GM08714 (cell line): ENCODE measurements around the gene ANKRD23.

Experiments
- H3K4me3 ChIP-seq: fragments of 200-500 bp; sonication (Bioruptor generic); 2 replicates; pipeline ENCODE4 v1.5.1; 2014; ENCODE audit warnings: mild to moderate bottlenecking, low read length, inconsistent platforms
- ZNF274 ChIP-seq: IDR thresholded peaks from 2 replicates; pipeline ENCODE4 v1.6.1; 2012; ENCODE audit warnings: mild to moderate bottlenecking, low read depth, low read length

The ANKRD23 gene

DNA sequence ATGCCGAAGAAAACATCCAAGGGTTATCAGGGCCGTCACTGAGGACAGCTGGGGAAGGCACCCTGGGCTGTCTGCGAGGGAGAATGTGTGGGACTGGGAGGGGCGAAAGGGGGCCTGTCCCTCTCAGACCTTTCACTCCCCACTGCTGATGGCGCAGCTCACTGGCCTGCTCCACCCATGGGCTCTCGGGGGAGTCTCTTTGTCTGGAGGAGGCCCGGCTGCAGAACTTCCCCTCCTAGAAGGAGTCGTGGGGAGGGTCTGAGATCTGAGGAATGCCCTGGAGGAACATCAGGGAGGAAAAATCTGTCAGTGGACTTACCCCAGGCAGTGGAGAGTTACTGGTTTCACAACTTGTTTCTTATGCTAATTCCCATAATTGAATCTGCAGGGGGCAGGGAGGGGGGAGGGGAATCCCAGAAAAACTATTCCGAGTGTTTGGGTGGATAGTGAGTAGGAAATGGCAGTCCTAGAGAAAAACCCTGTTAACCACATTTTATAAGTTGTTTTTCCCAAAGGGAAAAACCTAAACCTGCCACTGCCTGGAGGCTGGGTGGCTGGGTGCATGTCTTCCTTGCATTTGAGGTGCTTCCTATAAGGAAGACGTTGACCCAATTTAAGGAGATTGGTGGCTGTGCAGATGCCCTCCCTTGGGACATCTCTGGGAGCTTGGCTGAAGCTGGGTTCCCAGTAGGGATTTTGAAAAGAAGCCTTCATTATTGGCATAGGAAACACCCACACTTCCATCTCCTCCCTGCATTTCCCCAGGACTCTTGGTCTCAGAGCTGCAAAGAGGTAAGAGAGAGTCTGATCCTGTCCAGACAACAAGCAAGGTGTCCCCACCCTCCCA, 37.8 kb upstream of the ANKRD23 start:
- no peak overlapping the region for H3K4me3 ChIP-seq

DNA sequence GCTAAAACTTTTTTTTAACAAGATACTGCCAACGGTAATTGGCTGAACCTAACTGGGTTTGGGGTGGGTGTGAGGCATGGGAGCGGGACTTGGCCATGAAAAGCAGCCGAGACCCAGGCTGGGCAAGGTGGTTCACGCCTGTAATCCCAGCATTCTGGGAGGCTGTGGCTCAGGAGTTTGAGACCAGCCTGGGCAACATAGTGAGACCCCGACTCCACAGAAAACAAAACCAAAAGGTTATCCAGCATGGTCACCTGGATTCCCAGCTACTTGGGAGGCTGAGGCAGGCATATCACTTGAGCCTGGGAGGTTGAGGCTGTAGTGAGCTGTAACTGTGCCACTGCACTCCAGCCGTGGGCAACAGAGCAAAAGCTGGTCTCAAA, 37.1 kb upstream of the ANKRD23 start:
- H3K4me3 ChIP-seq = no peak overlapping the region
- no peak for TF ChIP-seq ZNF274

More for the DNA sequence above, 37.8 kb upstream of the ANKRD23 start:
- no peak for TF ChIP-seq ZNF274

DNA sequence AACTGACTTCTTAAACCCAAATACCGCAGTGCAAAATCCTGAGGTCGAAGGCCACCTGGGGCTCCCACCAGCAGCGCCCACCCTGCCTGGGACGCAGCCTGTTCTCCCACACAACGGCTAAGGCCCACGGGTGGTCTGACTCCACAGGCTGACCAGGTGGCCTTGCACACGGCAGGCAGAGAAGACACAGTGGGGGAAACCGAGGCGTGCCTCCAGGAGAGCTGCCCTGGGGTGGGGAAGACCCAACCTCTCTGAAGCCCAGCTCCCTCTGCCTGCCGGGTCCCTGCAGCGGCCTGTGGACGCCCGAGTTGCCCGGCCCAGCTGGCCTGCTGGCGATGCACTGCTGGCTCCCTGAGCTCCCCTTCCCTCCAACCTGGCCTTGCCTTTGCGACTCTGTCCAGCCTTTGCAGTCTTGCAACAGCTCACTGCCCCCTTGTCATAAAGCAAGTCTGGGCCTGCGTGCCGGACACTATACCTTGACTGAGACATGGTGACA, 35.8 kb upstream of the ANKRD23 start:
- H3K4me3 ChIP-seq = no peak overlapping the region
- TF ChIP-seq ZNF274 = no peak

DNA sequence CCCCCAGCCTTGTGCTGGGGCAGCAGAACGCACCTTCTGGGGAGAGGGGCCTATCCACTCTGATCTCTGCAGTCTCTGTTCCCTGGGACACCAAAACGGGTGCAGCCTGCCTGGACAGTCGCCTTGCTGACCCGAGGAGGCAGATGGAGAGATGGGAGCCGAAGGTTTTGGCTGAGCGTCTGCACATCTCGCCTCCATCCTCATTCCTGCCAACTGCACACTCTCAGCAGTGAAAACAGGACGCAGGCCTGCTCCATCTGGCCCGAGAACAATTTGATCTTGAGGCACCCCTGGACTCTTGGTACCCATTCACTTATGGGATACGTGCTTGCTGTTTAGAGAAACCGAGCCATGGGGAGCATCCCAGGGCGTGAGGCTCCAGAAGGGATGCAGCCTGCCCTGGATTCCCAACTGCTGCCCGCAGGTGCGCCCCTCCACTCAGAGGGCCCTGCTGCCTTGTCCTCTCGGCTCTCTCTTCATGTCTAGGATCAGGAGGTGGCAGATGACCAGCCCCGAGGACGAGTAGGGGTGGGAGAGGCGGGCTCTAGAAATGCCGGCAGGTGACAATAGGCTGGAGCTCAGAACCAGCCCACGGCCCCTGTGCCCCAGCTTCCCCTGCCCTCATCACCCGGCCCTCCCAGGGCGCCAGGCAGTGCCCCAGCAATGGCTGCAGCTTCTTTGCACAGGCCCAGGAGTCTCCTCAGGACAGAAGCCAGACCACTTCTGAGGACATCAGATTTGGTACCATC, 35.1 kb upstream of the ANKRD23 start:
- no peak overlapping the region for H3K4me3 ChIP-seq
- TF ChIP-seq ZNF274 = no peak

DNA sequence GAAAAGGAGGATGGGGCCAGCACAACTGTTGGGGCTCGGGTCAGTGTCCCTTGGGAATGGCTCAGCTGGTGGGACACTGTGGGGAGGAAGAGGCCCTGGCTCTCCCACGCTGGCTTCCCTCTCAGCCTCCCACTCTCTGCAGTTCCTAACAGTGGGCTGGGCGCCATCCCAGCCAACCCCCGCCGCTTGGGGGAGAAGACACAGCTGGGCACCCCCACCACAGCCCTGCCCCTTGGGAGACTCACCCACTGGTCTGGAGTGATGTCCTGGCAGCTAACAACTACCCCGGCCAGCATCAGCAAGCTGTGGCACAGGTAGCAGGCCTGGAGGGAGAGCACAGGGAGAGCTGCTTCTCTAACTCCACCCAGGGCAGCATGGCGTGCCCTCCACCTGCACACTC, 34.4 kb upstream of the ANKRD23 start:
- TF ChIP-seq ZNF274 = no peak
- no peak overlapping the region for H3K4me3 ChIP-seq

DNA sequence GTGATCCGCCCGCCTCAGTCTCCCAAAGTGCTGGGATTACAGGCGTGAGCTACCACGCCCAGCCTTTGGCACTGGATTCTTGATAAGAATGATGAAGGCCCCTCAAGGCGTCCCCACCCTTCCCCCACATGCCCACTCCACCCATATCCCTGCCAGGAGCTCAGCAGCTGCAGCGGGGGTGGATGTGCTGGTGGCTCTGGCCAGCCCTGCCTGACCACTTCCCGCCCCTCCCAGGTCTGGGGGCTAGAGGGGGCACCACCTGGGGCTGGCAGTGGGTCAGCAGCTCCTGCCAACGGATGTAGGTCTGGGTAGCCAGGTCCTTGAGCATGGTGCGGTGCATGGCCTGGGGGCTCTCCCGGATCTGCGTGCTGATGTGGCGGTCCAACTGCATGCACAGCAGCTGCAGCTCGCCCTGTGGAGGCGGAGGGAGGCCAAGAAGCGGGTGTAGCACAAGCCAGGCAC, 33.8 kb upstream of the ANKRD23 start:
- H3K4me3 ChIP-seq = no peak overlapping the region
- TF ChIP-seq ZNF274 = no peak

DNA sequence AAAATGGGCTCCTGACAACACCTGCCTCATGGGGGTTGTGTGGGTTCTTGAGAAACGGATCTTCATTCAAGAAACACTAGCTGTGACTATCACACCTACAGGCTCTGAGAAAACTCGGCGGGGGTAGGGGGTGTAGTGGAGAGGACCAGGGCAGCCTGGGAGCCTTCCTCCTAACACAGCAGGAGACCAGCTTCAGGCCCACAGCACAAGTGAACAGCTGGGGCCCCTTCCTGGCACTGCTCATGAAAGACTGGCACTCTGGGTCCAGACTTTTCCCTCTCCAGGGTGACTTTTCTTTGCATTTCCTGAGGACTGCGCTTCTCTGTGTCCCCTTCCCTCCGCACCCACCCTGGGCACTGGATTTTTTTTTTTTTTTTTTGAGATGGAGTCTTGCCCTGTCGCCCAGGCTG, 33.2 kb upstream of the ANKRD23 start:
- TF ChIP-seq ZNF274 = no peak
- no peak overlapping the region for H3K4me3 ChIP-seq

DNA sequence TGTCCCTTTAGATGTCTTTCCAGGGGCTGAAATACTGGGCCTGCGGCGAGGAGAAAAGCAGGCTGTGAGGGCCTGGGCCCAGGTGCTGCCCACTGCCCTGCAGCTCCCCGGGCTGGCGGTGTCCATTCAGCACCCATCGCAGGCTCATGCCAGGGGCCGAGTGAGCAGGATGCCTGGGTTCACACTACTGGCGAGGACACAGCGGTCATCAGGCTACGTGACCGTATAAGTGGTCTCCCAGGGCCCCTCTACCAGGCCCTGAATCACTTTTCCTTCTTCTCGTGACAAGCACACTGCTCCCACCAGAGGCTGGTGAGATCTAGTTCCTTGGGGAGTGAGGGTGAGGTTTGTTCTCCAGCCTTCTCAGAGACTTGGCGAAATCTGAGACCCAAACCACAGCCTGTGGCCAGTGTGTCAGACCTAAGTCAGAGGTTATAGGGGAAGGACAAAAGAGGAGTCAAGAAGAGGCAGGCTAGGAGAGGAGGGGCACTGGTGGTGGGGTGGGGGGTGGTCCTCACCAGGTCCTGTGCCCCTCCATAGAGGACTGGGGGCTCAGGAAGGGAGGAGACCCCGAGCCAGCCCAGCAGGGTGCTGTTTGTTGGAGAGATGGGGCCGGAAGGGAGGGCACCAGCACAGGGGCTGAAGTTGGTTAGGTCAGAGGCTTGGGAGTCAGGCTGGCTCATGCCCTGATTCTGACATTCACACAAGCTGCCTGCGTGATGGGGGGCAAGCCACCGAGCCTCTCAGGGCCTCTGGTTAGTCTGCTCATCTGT, 32.6 kb upstream of the ANKRD23 start:
- no peak overlapping the region for H3K4me3 ChIP-seq
- no peak for TF ChIP-seq ZNF274

DNA sequence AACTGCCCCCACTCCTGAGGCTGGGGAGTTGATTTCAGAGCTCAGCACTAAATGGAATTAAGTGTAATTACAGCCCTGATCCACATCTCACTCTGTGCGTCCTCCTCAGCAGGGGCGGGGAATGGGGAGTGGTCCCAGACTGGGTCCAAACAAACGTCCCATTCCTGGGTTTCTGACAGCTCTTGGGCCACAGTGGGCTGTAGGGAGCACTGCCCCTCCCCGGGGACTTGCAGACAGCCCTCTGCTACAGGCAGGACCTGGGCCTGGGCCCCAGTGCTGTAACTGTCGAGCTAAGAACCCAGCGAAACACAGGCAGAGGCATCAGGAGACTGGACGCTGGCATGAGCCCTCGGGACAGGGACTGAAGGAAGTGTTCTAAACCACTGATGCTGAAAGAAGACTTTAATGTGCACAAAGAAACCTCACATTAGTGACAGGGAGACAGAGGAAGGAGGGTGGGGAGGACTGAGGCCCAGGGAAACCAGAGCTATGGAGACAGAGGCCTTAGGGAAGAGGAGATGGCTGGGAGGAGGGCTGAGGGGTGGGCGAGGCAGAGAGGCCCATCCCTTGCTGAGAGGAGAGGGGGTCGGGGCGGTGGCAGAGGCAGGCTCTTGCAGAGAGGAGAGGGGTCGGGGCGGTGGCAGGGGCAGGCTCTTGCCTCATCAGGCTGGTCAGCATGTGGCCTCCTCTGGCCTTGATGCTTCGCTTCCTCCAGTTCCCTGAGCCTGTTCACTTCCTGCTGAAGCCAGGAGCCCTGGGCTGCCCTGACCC, 31.9 kb upstream of the ANKRD23 start:
- TF ChIP-seq ZNF274 = no peak
- no peak overlapping the region for H3K4me3 ChIP-seq

DNA sequence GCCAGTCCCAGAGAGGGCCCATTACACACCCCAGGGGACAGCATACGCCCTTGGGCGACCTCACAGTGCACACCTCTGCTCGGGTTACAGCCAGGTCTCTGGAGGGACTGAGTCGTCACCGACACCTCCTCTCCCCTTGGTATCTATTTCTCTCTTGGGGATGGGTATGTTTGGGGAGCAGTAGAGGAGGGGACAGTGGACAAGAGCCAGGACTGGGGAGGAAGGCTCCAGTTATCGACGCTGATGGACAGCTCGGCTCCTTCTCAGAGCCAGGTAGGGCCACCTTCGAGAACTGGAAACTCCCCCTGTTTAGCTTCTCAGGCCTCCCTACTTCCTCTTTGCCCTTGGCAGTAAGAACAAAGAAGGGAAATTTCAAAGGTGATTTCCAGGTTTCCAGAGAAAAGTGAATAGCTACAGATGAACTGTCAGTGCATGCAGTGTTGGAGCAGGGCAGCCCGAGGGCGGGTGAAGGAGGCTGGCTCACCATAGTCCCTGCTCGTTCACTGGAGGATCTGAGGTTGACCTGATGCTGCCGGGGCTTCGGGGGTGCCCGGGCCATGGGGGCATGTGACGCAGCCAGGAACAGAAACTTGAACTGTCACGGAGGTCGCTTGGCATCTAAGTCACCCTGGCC, 30.5 kb upstream of the ANKRD23 start:
- no peak overlapping the region for H3K4me3 ChIP-seq
- TF ChIP-seq ZNF274 = no peak

DNA sequence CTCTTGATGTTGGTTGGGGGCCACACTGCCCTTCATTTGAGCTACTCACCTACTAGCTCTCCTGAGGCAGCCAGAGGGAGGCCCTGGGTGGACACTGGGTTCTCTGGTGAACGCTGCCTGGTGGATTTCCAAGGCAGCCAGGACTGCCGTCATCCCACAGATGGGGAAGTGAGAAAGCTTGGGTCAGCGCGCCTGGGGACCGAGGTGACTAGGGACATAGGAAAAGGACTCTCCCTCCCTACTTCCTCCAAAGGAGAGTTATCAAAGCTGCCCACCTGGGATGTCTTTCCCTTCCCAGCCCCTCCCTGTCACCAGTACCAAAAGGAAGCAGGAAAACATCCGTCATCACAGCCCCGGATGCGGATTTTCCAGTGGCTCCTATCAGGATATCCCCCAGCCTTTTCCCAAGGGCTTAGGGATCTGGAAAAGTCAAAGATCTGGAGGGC, 29.9 kb upstream of the ANKRD23 start:
- no peak overlapping the region for H3K4me3 ChIP-seq
- TF ChIP-seq ZNF274 = no peak

DNA sequence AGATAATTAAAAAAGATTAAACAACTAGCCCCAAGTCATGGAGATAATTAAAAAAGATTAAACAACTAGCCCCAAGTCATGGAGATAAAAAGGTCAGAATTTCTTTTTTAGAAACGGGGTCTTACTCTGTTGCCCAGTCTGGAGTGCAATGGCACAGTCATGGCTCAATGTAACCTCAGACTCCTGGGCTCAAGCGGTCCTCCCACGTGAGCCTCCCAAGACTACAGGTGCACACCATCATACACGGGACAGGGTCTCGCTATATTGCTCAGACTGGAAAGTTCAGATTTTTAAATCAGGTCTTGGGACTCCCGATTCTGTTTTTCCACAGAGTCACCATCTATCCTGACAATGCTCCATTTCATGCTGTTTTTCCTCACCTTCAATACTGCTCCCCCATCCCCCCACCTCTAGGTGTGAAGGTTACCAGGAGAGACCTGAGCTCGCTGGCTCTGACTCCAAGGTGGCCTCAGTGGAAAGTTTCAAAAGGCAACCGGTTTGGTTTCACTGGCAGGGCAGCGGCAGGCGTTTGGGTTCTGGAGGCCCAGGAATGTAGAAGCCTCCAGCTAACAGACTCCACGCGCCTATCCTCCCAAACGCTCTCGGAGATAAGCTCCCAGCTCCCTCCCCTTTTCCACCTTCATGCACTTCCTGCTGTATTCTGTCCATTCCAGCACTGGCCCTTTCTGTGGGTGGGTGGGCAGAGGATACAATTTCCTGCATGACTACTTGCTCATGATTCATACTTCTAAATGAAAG, 28.9 kb upstream of the ANKRD23 start:
- TF ChIP-seq ZNF274 = no peak
- H3K4me3 ChIP-seq = no peak overlapping the region
